Umbilical cord (tissue), 2 donors: ENCODE results near the gene LCN15. TPM values are rescaled to one million over a fixed set of nuclear protein-coding genes. Genes with fewer than 3 reads are reported as not detected.
A peak's percentile ranks its signal among the peaks of the same experiment; 100 is the strongest.
"Not testable (repeated sequence)": the region's sequence is repeated elsewhere in the genome, so short reads cannot be mapped to it uniquely, and the experiment has no call there.

Experiments used
- DNase-seq: peaks from one replicate; pipeline ENCODE4 v3.0.0-alpha.2; 2015; ENCODE audit warnings: low spot score
- total RNA-seq: library from RNA; depleted of rRNA; stranded (reverse); fragments of >200 nt; gene quantifications from one replicate; pipeline ENCODE4 v1.2.3, GENCODE V29; 2014; ENCODE audit warnings: low replicate concordance; ENCODE audit not compliant: insufficient read depth

Gene LCN15
- 2.2 TPM for total RNA-seq

GRCh38 chr9:136764301-136764891 is at the start of gene LCN15:
LCN15 (minus strand) TSS chr9:136764518; CDS start chr9:136764488, 30 bp downstream.
- DNase-seq: no peak

- DNase-seq: peak; percentile 53
Observed at GRCh38 chr9:136808806-136809158, 44.5 kb upstream of the LCN15 start.

GRCh38 chr9:136808075-136808805 is 43.9 kb upstream of the LCN15 start:
- DNase-seq: no peak

- DNase-seq: peak; percentile 80
Observed at GRCh38 chr9:136807281-136808074, 43.2 kb upstream of the LCN15 start, which contains the start of gene RABL6. RABL6 (plus strand) TSS chr9:136807948; CDS start chr9:136808197, 249 bp downstream.

GRCh38 chr9:136806631-136807201 is 42.4 kb upstream of the LCN15 start:
- DNase-seq: no peak

- DNase-seq: no peak
Observed at GRCh38 chr9:136806067-136806466, 41.7 kb upstream of the LCN15 start.

GRCh38 chr9:136805207-136805740 is 41.0 kb upstream of the LCN15 start:
- DNase-seq: no peak

- DNase-seq: no peak
Observed at GRCh38 chr9:136804509-136805206, 40.3 kb upstream of the LCN15 start.

GRCh38 chr9:136803551-136804508 is 39.5 kb upstream of the LCN15 start:
- DNase-seq: no peak

GRCh38 chr9:136803009-136803550 is 38.8 kb upstream of the LCN15 start:
- not testable (repeated sequence) for DNase-seq

GRCh38 chr9:136802321-136802720 is 38.0 kb upstream of the LCN15 start:
- no peak for DNase-seq

GRCh38 chr9:136799854-136800657 is 35.7 kb upstream of the LCN15 start:
- DNase-seq: peak; percentile 83

- DNase-seq: no peak
Observed at GRCh38 chr9:136799079-136799853, 34.9 kb upstream of the LCN15 start.

GRCh38 chr9:136798708-136799078 is 34.4 kb upstream of the LCN15 start:
- DNase-seq: no peak

- DNase-seq: peak; percentile 94
Observed at GRCh38 chr9:136796775-136797347, 32.5 kb upstream of the LCN15 start.

GRCh38 chr9:136796238-136796774 is 32.0 kb upstream of the LCN15 start, which contains the start of gene CCDC183:
CCDC183 (plus strand) TSS chr9:136796338; CDS start chr9:136796398, 60 bp downstream.
- peak; percentile 37 for DNase-seq

- no peak for DNase-seq
Observed at GRCh38 chr9:136795000-136795348, 30.7 kb upstream of the LCN15 start.
